ENCODE measurements around the gene MX1. TPM values are rescaled to one million over a fixed set of nuclear protein-coding genes. Genes with fewer than 3 reads are reported as not detected.

MX1 gene
- polyA plus RNA-seq, 1 donor from 2014 or later = 0.07 TPM

GRCh38 chr21:41482301-41482700, 56.3 kb downstream of the MX1 start:
- Histone ChIP-seq H3K9ac (ENCODE audit: low read length) (no peak overlapping the region), H2AFZ (ENCODE audit: low read depth, low read length) (no peak overlapping the region), H4K20me1 (ENCODE audit: insufficient read depth) (no peaks in the 10 kb centered on the region), H3K9me3 (ENCODE audit: low read length) (no peaks in the 10 kb centered on the region), H3K79me2 (replicated peaks; ENCODE audit: insufficient read depth, low read length) (no peaks in the 10 kb centered on the region), H3K4me3 (ENCODE audit: low read length) (no peak overlapping the region), H3K36me3 (ENCODE audit: insufficient read depth, low read length) (no peaks in the 10 kb centered on the region), H3K27ac (ENCODE audit: low read length) (no peak overlapping the region), H3K27me3 (ENCODE audit: insufficient read depth, low read depth, low read length) (no peaks in the 10 kb centered on the region), H3F3A (ENCODE audit: insufficient read depth, low read length, poor library complexity, severe bottlenecking) (no peaks in the 10 kb centered on the region), H3K4me2 (ENCODE audit: low read length) (no peak overlapping the region), H3K9me2 (ENCODE audit: insufficient read depth, low read length) (no peaks in the 10 kb centered on the region)
- no peak for TF ChIP-seq SMC3 (conservative IDR thresholded peaks at IDR 0.05; ENCODE audit: poor library complexity)
- no peak for TF ChIP-seq EZH2 (IDR thresholded peaks at IDR 0.05; ENCODE audit: borderline replicate concordance, insufficient read depth, low read length, poor library complexity, severe bottlenecking)
- TF ChIP-seq CTCF (IDR thresholded peaks at IDR 0.05; ENCODE audit: poor library complexity, severe bottlenecking) = no peak
- TF ChIP-seq RAD21 (conservative IDR thresholded peaks at IDR 0.05) = no peak
- TF ChIP-seq TAF1 (IDR thresholded peaks at IDR 0.05; ENCODE audit: low read depth) = no peak
- no peak for TF ChIP-seq REST (IDR thresholded peaks at IDR 0.05; ENCODE audit: borderline replicate concordance)
- TF ChIP-seq EP300 (conservative IDR thresholded peaks at IDR 0.05; ENCODE audit: poor library complexity, severe bottlenecking) = no peak
- no peak for TF ChIP-seq MXI1 (conservative IDR thresholded peaks at IDR 0.05; ENCODE audit: poor library complexity, severe bottlenecking)
- no peak for TF ChIP-seq POLR2AphosphoS5 (IDR thresholded peaks at IDR 0.05)

DNA sequence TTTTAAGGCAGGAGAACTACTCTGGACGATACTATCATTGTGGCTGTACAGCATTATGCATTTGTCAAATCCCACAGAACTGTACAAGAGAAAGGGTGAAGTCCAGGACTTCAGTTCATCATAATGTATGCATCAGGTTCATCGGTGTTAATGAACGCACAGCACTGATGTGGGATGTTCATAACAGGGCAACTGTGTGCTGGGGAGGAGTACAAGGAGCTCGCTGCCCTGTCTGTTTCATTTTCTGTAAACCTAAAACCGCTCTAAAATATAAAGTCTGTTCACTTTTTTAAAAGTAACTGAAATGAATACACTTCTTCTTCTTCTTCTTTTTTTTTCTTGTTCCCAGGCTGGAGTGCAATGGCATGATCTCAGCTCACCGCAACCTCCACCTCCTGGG, 56.9 kb downstream of the MX1 start:
- no peaks in the 10 kb centered on the region for H3K36me3 ChIP-seq (ENCODE audit: insufficient read depth, low read length)
- H3K27me3 ChIP-seq (ENCODE audit: insufficient read depth, low read depth, low read length) = no peaks in the 10 kb centered on the region
- H3K4me2 ChIP-seq (ENCODE audit: low read length) = no peak overlapping the region
- H4K20me1 ChIP-seq (ENCODE audit: insufficient read depth) = no peaks in the 10 kb centered on the region
- H3K9me2 ChIP-seq (ENCODE audit: insufficient read depth, low read length) = no peaks in the 10 kb centered on the region
- H3K27ac ChIP-seq (ENCODE audit: low read length) = no peak overlapping the region
- no peak overlapping the region for H3K4me3 ChIP-seq (ENCODE audit: low read length)
- no peaks in the 10 kb centered on the region for H3K9me3 ChIP-seq (ENCODE audit: low read length)
- H3K79me2 ChIP-seq (replicated peaks; ENCODE audit: insufficient read depth, low read length) = no peaks in the 10 kb centered on the region
- H2AFZ ChIP-seq (ENCODE audit: low read depth, low read length) = no peak overlapping the region
- TF ChIP-seq EZH2 (IDR thresholded peaks at IDR 0.05; ENCODE audit: borderline replicate concordance, insufficient read depth, low read length, poor library complexity, severe bottlenecking) (no peak), TAF1 (IDR thresholded peaks at IDR 0.05; ENCODE audit: low read depth) (no peak), POLR2AphosphoS5 (IDR thresholded peaks at IDR 0.05) (no peak), SMC3 (conservative IDR thresholded peaks at IDR 0.05; ENCODE audit: poor library complexity) (no peak), RAD21 (conservative IDR thresholded peaks at IDR 0.05) (no peak), EP300 (conservative IDR thresholded peaks at IDR 0.05; ENCODE audit: poor library complexity, severe bottlenecking) (no peak), CTCF (IDR thresholded peaks at IDR 0.05; ENCODE audit: poor library complexity, severe bottlenecking) (no peak), MXI1 (conservative IDR thresholded peaks at IDR 0.05; ENCODE audit: poor library complexity, severe bottlenecking) (no peak), REST (IDR thresholded peaks at IDR 0.05; ENCODE audit: borderline replicate concordance) (no peak)
- H3K9ac ChIP-seq (ENCODE audit: low read length) = no peak overlapping the region
- H3F3A ChIP-seq (ENCODE audit: insufficient read depth, low read length, poor library complexity, severe bottlenecking) = no peaks in the 10 kb centered on the region
